Measurements from ENCODE around the gene C10orf53. TPM values are rescaled to one million over a fixed set of nuclear protein-coding genes. Genes with fewer than 3 reads are reported as not detected.

C10orf53 gene
- total and polyA plus RNA-seq, 7 experiments from 2014 or later: not detected

- CTCF ChIA-PET: no interaction called here
- H3K27ac Mint-ChIP-seq: no peak overlapping the region
Observed at GRCh38 chr10:49746626-49747302, 67.3 kb downstream of the C10orf53 start.

More at GRCh38 chr10:49746626-49747302, 67.3 kb downstream of the C10orf53 start:
- H3K4me1 ChIP-seq (ENCODE audit: control insufficient read depth in 2 of 2, insufficient read depth in 2 of 2, low read length in 2 of 2): no peaks in the 10 kb centered on the region
- Mint-ChIP-seq H3K4me3 (no peak overlapping the region), H3K36me3 (no peaks in the 10 kb centered on the region), H3K4me1 (no peaks in the 10 kb centered on the region), H3K9me3 (peaks cover 0 to 6% (median 0%) of the 10 kb centered on the region in 11 donors), H3K27me3 (peaks cover 0 to 36% (median 8%) of the 10 kb centered on the region in 5 donors)
- intact Hi-C loops (cut with micrococcal nuclease): no loop called here
- ATAC-seq: no peak
- no peaks in the 10 kb centered on the region for H3K36me3 ChIP-seq (ENCODE audit: control insufficient read depth in 2 of 3, insufficient read depth in 3 of 3, low read length in 3 of 3)
- no peaks in the 10 kb centered on the region for H3K9me3 ChIP-seq (ENCODE audit: control insufficient read depth in 2 of 3, low read length in 3 of 3)
- no peak overlapping the region for H3K27ac ChIP-seq (ENCODE audit: low read depth, low read length)
- no peak for DNase-seq
- POLR2A ChIA-PET: no interaction called here
- H3K4me3 ChIP-seq (ENCODE audit: low read length): no peak overlapping the region
- H3K27me3 ChIP-seq (ENCODE audit: control insufficient read depth in 2 of 2, insufficient read depth in 2 of 2, low read length in 2 of 2): no peaks in the 10 kb centered on the region

Other genes with a start within 250 kb of the C10orf53 start
- 10 to 100 TPM; 23.0 to 50.7 (median 45.2) TPM for gene ERCC6, start 140.5 kb upstream of the C10orf53 start, total RNA-seq
- gene ERCC6, start 140.5 kb upstream of the C10orf53 start, polyA plus RNA-seq: 10 to 100 TPM; 11.0 to 17.2 TPM
- not detected for gene SLC18A3, start 69.3 kb upstream of the C10orf53 start, total RNA-seq
- gene SLC18A3, start 69.3 kb upstream of the C10orf53 start, polyA plus RNA-seq: not detected
- gene CHAT, start 65.6 kb upstream of the C10orf53 start, total RNA-seq: not detected
- not detected for gene CHAT, start 65.6 kb upstream of the C10orf53 start, polyA plus RNA-seq
- not detected for gene OGDHL, start 82.7 kb downstream of the C10orf53 start, total RNA-seq
- gene OGDHL, start 82.7 kb downstream of the C10orf53 start, polyA plus RNA-seq: not detected